HCT116 (cell line): Measurements from ENCODE around the gene TNIK. TPM values are rescaled to one million over a fixed set of nuclear protein-coding genes. Genes with fewer than 3 reads are reported as not detected.

Experiments used
- ATAC-seq: fragments of 200-7000 bp; cut with Tn5 transposase; 2 replicates; pipeline ENCODE4 v1.9.1; 2020; ENCODE audit warnings: mild to moderate bottlenecking, moderate library complexity
- BruUV-seq: library from RNA; stranded (reverse); fragments of 400-500 nt; replicated peaks from 2 replicates; lab custom pipeline; 2021; lab: Mats Ljungman, UMichigan
- CTCF ChIA-PET: fragments of 300-600 bp; sonication (Branson Sonifier 250); formaldehyde crosslinking; loops from one replicate; lab custom pipeline; 2021; ENCODE audit warnings: antibody characterized with exemption; lab: Charles Lee
- POLR2A ChIA-PET: fragments of 300-600, 350-600 bp; sonication (Branson Sonifier 250); formaldehyde crosslinking; loops from one replicate; lab custom pipeline; 2021; ENCODE audit warnings: antibody characterized with exemption; lab: Charles Lee
- RAD21 ChIA-PET, 2 experiments: fragments of 300-600 bp; sonication (Branson Sonifier 250); formaldehyde crosslinking; loops; one replicate each; lab custom pipeline; 2023; ENCODE audit warnings: low total read pairs in 2 of 2; ENCODE audit not compliant: uncharacterized antibody in 2 of 2, unreplicated experiment in 2 of 2, low non-redundant PET in 1 of 2; lab: Charles Lee
- DNase-seq: peaks from one replicate; pipeline ENCODE4 v3.0.0-alpha.2; 2010; ENCODE audit warnings: low read depth, low spot score
- H2AFZ ChIP-seq: fragments of 200-600 bp; shearing (Covaris generic), sonication (generic); 2 replicates; pipeline ENCODE4 v1.6.1; 2017; ENCODE audit warnings: low read depth, mixed run types, mixed read lengths, antibody characterized with exemption, low read length; ENCODE audit not compliant: poor library complexity, severe bottlenecking
- H3K27ac ChIP-seq: 2 replicates; pipeline ENCODE4 v1.5.1; 2012; ENCODE audit warnings: low read depth, low read length
- H3K27me3 ChIP-seq: fragments of 200-600 bp; sonication (generic); 2 replicates; pipeline ENCODE4 v1.6.1; 2016; ENCODE audit warnings: mixed run types, low read length, mixed read lengths; ENCODE audit not compliant: insufficient read depth
- H3K36me3 ChIP-seq, 2 experiments: fragments of 200-500 bp in 1 of 2; fragments of 200-600 bp in 1 of 2; sonication (Bioruptor generic) in 1 of 2; sonication (generic) in 1 of 2; 2 replicates each; pipeline versions ENCODE4 v1.5.1 to v1.6.1; 2014 to 2016; ENCODE audit warnings: low read length in 2 of 2, inconsistent platforms in 1 of 2, mixed read lengths in 1 of 2, mixed run types in 1 of 2; ENCODE audit not compliant: insufficient read depth in 2 of 2, control insufficient read depth in 1 of 2
- H3K4me1 ChIP-seq, 2 experiments: fragments of 200-600 bp in 1 of 2; sonication (generic) in 1 of 2; 2 replicates each; pipeline versions ENCODE4 v1.5.1 to v1.6.1; 2012 to 2017; ENCODE audit warnings: low read length in 2 of 2, inconsistent platforms in 1 of 2, mild to moderate bottlenecking in 1 of 2, mixed read lengths in 1 of 2, mixed run types in 1 of 2, moderate library complexity in 1 of 2; ENCODE audit not compliant: insufficient read depth in 2 of 2, control insufficient read depth in 1 of 2
- H3K4me2 ChIP-seq: fragments of 200-600 bp; sonication (generic); 2 replicates; pipeline ENCODE4 v1.6.1; 2017; ENCODE audit warnings: mixed run types, low read length, mixed read lengths
- H3K4me3 ChIP-seq, 2 experiments: fragments of 200-600 bp in 1 of 2; sonication (generic) in 1 of 2; replicated peaks in 1 of 2; 2 replicates each; pipeline ENCODE4 v1.5.1; 2011 to 2016; ENCODE audit warnings: low read length in 2 of 2, control low read depth in 1 of 2, low read depth in 1 of 2, mild to moderate bottlenecking in 1 of 2, mixed read lengths in 1 of 2, mixed run types in 1 of 2
- H3K79me2 ChIP-seq: fragments of 200-600 bp; sonication (generic); 2 replicates; pipeline ENCODE4 v1.6.1; 2017; ENCODE audit warnings: mild to moderate bottlenecking, mixed run types, low read length, moderate library complexity, mixed read lengths; ENCODE audit not compliant: insufficient read depth
- H3K9ac ChIP-seq: fragments of 200-600 bp; sonication (generic); 2 replicates; pipeline ENCODE4 v1.6.1; 2016; ENCODE audit warnings: low read length, mixed read lengths
- H3K9me2 ChIP-seq: fragments of 200-600 bp; sonication (generic), shearing (Covaris generic); 2 replicates; pipeline ENCODE4 v1.6.1; 2017; ENCODE audit warnings: mixed run types, mild to moderate bottlenecking, moderate library complexity; ENCODE audit not compliant: insufficient read depth
- H3K9me3 ChIP-seq, 2 experiments: fragments of 200-500 bp in 1 of 2; fragments of 200-600 bp in 1 of 2; sonication (Bioruptor generic) in 1 of 2; sonication (generic) in 1 of 2; 2 replicates each; pipeline ENCODE4 v1.6.1; 2014 to 2017; ENCODE audit warnings: low read length in 2 of 2, mixed read lengths in 2 of 2, inconsistent platforms in 1 of 2, low read depth in 1 of 2, mild to moderate bottlenecking in 1 of 2, mixed run types in 1 of 2, moderate library complexity in 1 of 2; ENCODE audit not compliant: control insufficient read depth in 1 of 2, insufficient read depth in 1 of 2
- H4K20me1 ChIP-seq: fragments of 200-600 bp; sonication (generic), shearing (Covaris generic); 2 replicates; pipeline ENCODE4 v1.6.1; 2017; ENCODE audit warnings: mixed run types, mild to moderate bottlenecking, moderate library complexity; ENCODE audit not compliant: insufficient read depth
- CBX3 ChIP-seq: IDR thresholded peaks from 2 replicates; pipeline ENCODE4 v1.6.1; 2012; ENCODE audit warnings: low read depth
- ELF1 ChIP-seq: IDR thresholded peaks from 2 replicates; pipeline ENCODE4 v1.6.1; 2012; ENCODE audit warnings: low read depth, borderline replicate concordance
- EZH2 ChIP-seq: fragments of 200-600 bp; sonication (generic); IDR thresholded peaks from 2 replicates; pipeline ENCODE4 v1.6.1; 2017; ENCODE audit warnings: antibody characterized with exemption, mixed run types
- FOSL1 ChIP-seq: IDR thresholded peaks from 2 replicates; pipeline ENCODE4 v1.6.1; 2012; ENCODE audit warnings: low read depth
- POLR2AphosphoS5 ChIP-seq: IDR thresholded peaks from 2 replicates; pipeline ENCODE4 v1.6.1; 2011; ENCODE audit warnings: mild to moderate bottlenecking, low read depth, low read length, moderate library complexity
- SIN3A ChIP-seq: IDR thresholded peaks from 2 replicates; pipeline ENCODE4 v1.6.1; 2012; ENCODE audit warnings: low read depth
- SP1 ChIP-seq: IDR thresholded peaks from 2 replicates; pipeline ENCODE4 v1.6.1; 2012; ENCODE audit warnings: low read depth
- SRF ChIP-seq: IDR thresholded peaks from 2 replicates; pipeline ENCODE4 v1.6.1; 2012; ENCODE audit warnings: low read depth
- TCF7L2 ChIP-seq: IDR thresholded peaks from 2 replicates; pipeline ENCODE4 v1.7.0; 2011; ENCODE audit warnings: borderline replicate concordance, inconsistent platforms; ENCODE audit not compliant: insufficient read depth, insufficient read length; ENCODE audit errors: extremely low read depth
- YY1 ChIP-seq: IDR thresholded peaks from 2 replicates; pipeline ENCODE4 v1.6.1; 2011; ENCODE audit warnings: low read length, low read depth, moderate library complexity, mild to moderate bottlenecking; ENCODE audit not compliant: insufficient replicate concordance; ENCODE audit errors: extremely low read depth
- ZNF274 ChIP-seq: fragments of 200-500 bp; sonication (Bioruptor generic); IDR thresholded peaks from 2 replicates; pipeline ENCODE4 v1.6.1; 2014; ENCODE audit warnings: mild to moderate bottlenecking, low read depth, low read length, inconsistent platforms
- intact Hi-C: fragments of 100-400 bp; cut with micrococcal nuclease; formaldehyde crosslinking; loops from 2 replicates; pipeline ENCODE4 v1.10.0; 2022
- total RNA-seq: library from RNA; stranded (reverse); gene quantifications from one replicate; pipeline ENCODE4 v1.2.1, GENCODE V29; 2021; ENCODE audit not compliant: unreplicated experiment
- TF ChIP-seq, protein P1 (sequence below): IDR thresholded peaks from 2 replicates; pipeline ENCODE4 v1.6.1; 2011; ENCODE audit warnings: mild to moderate bottlenecking, low read length, moderate library complexity; ENCODE audit not compliant: insufficient replicate concordance; ENCODE audit errors: extremely low read depth
- TF ChIP-seq, protein P2 (sequence below): IDR thresholded peaks from 2 replicates; pipeline ENCODE4 v1.6.1; 2012; ENCODE audit warnings: low read depth
- TF ChIP-seq, protein P3 (sequence below), 3 experiments: fragments of 200-600 bp in 1 of 3; sonication (generic) in 1 of 3; IDR thresholded peaks in 2 of 3; conservative IDR thresholded peaks in 1 of 3; 2 replicates each; pipeline ENCODE4 v1.5.1; 2012 to 2017; ENCODE audit warnings: low read depth in 2 of 3, low read length in 2 of 3, antibody characterized with exemption in 1 of 3, borderline replicate concordance in 1 of 3, control low read depth in 1 of 3, mild to moderate bottlenecking in 1 of 3, mixed read lengths in 1 of 3, mixed run types in 1 of 3, moderate library complexity in 1 of 3; ENCODE audit not compliant: insufficient read depth in 1 of 3
- TF ChIP-seq, protein P4 (sequence below): IDR thresholded peaks from 2 replicates; pipeline ENCODE4 v1.6.1; 2012
- TF ChIP-seq, protein P5 (sequence below): IDR thresholded peaks from 2 replicates; pipeline ENCODE4 v1.6.1; 2012

The TNIK gene
- total RNA-seq, 1 experiment from 2014 or later, result 24.1 TPM

DNA sequence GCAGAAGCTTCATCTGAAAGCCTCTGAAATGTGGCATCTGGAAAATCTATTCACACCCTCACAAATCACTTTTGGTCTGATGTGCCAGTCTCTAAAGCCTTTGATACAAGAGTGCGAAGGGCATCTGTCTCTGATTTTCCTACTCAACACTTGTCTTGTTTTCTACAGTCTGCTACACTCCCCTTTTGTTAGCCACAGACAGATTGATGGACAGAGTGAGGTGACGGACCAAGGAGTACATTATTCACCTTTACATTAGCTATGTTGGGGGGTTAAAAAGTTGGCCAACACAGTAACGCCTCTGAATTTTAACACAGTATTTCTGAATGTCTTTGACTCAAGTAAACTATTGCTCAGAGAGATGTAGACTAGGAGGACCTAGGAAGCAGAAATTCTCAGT is 63.1 kb downstream of the TNIK start:
- Histone ChIP-seq H3K4me3 (no peak overlapping the region), H3K4me2 (no peak overlapping the region), H3K9me3 (no peaks in the 10 kb centered on the region), H3K27ac (no peak overlapping the region), H3K79me2 (no peaks in the 10 kb centered on the region), H3K9me2 (no peaks in the 10 kb centered on the region), H2AFZ (no peak overlapping the region), H4K20me1 (no peaks in the 10 kb centered on the region), H3K27me3 (no peaks in the 10 kb centered on the region), H3K4me1 (peaks cover 0 to 7% of the 10 kb centered on the region in 2 experiments; a peak in 1 of 4 replicates), H3K36me3 (no peaks in the 10 kb centered on the region), H3K9ac (no peak overlapping the region)
- no TSS peak for BruUV-seq
- RAD21 ChIA-PET, result no interaction called here
- no peak for ATAC-seq
- no peak for DNase-seq
- POLR2A ChIA-PET, result no interaction called here
- CTCF ChIA-PET, result no interaction called here
- intact Hi-C loops, result no loop called here
- TF ChIP-seq ELF1 (no peak), SRF (no peak), TCF7L2 (no peak), EZH2 (no peak), SIN3A (no peak), FOSL1 (no peak), POLR2AphosphoS5 (no peak), CBX3 (no peak), ZNF274 (no peak), SP1 (no peak), YY1 (no peak)
- TF ChIP-seq, protein P1, sequence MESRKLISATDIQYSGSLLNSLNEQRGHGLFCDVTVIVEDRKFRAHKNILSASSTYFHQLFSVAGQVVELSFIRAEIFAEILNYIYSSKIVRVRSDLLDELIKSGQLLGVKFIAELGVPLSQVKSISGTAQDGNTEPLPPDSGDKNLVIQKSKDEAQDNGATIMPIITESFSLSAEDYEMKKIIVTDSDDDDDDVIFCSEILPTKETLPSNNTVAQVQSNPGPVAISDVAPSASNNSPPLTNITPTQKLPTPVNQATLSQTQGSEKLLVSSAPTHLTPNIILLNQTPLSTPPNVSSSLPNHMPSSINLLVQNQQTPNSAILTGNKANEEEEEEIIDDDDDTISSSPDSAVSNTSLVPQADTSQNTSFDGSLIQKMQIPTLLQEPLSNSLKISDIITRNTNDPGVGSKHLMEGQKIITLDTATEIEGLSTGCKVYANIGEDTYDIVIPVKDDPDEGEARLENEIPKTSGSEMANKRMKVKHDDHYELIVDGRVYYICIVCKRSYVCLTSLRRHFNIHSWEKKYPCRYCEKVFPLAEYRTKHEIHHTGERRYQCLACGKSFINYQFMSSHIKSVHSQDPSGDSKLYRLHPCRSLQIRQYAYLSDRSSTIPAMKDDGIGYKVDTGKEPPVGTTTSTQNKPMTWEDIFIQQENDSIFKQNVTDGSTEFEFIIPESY, result no peak
- TF ChIP-seq, protein P2, sequence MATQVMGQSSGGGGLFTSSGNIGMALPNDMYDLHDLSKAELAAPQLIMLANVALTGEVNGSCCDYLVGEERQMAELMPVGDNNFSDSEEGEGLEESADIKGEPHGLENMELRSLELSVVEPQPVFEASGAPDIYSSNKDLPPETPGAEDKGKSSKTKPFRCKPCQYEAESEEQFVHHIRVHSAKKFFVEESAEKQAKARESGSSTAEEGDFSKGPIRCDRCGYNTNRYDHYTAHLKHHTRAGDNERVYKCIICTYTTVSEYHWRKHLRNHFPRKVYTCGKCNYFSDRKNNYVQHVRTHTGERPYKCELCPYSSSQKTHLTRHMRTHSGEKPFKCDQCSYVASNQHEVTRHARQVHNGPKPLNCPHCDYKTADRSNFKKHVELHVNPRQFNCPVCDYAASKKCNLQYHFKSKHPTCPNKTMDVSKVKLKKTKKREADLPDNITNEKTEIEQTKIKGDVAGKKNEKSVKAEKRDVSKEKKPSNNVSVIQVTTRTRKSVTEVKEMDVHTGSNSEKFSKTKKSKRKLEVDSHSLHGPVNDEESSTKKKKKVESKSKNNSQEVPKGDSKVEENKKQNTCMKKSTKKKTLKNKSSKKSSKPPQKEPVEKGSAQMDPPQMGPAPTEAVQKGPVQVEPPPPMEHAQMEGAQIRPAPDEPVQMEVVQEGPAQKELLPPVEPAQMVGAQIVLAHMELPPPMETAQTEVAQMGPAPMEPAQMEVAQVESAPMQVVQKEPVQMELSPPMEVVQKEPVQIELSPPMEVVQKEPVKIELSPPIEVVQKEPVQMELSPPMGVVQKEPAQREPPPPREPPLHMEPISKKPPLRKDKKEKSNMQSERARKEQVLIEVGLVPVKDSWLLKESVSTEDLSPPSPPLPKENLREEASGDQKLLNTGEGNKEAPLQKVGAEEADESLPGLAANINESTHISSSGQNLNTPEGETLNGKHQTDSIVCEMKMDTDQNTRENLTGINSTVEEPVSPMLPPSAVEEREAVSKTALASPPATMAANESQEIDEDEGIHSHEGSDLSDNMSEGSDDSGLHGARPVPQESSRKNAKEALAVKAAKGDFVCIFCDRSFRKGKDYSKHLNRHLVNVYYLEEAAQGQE, result no peak
- TF ChIP-seq, protein P3, sequence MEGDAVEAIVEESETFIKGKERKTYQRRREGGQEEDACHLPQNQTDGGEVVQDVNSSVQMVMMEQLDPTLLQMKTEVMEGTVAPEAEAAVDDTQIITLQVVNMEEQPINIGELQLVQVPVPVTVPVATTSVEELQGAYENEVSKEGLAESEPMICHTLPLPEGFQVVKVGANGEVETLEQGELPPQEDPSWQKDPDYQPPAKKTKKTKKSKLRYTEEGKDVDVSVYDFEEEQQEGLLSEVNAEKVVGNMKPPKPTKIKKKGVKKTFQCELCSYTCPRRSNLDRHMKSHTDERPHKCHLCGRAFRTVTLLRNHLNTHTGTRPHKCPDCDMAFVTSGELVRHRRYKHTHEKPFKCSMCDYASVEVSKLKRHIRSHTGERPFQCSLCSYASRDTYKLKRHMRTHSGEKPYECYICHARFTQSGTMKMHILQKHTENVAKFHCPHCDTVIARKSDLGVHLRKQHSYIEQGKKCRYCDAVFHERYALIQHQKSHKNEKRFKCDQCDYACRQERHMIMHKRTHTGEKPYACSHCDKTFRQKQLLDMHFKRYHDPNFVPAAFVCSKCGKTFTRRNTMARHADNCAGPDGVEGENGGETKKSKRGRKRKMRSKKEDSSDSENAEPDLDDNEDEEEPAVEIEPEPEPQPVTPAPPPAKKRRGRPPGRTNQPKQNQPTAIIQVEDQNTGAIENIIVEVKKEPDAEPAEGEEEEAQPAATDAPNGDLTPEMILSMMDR (IDR thresholded peaks at IDR 0.05 in 2 of 3, conservative IDR thresholded peaks at IDR 0.05 in 1 of 3; ENCODE audit: borderline replicate concordance in 1 of 3, insufficient read depth in 1 of 3, low read depth in 2 of 3, low read length in 2 of 3), result no peak
- TF ChIP-seq, protein P4, sequence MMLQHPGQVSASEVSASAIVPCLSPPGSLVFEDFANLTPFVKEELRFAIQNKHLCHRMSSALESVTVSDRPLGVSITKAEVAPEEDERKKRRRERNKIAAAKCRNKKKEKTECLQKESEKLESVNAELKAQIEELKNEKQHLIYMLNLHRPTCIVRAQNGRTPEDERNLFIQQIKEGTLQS, result no peak
- TF ChIP-seq, protein P5, sequence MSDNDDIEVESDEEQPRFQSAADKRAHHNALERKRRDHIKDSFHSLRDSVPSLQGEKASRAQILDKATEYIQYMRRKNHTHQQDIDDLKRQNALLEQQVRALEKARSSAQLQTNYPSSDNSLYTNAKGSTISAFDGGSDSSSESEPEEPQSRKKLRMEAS, result no peak
